Neural progenitor cell (in vitro differentiated cells): ENCODE results near the gene BUB1.

Experiments
- EZH2phosphoT487 ChIP-seq: fragments of 200-600 bp; sonication (generic); IDR thresholded peaks from 2 replicates; pipeline ENCODE4 v1.6.1; 2017; ENCODE audit warnings: antibody characterized with exemption
- TF ChIP-seq, protein P1 (sequence below): fragments of 200-600 bp; sonication (generic); IDR thresholded peaks from 2 replicates; pipeline ENCODE4 v1.5.1; 2017; ENCODE audit warnings: antibody characterized with exemption, mild to moderate bottlenecking

DNA sequence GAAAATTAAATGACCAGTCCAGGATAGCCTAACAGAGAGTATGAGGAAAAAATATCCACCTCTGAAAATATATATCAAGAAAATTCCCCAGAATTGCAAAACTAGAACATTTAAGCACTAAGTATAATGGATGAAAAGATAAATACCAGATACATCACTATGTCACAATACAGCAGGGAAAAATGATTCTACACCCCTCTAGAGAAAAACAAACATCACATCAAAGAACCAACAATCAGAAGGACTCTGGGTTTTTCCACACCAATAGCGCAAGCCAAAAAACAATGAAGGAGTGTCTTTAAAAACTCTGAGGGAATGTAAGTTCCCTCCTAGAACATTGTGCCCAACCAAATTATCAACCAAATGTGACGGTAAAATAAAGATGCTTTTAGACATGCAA, 13.7 kb downstream of the BUB1 start:
- TF ChIP-seq, protein P1, sequence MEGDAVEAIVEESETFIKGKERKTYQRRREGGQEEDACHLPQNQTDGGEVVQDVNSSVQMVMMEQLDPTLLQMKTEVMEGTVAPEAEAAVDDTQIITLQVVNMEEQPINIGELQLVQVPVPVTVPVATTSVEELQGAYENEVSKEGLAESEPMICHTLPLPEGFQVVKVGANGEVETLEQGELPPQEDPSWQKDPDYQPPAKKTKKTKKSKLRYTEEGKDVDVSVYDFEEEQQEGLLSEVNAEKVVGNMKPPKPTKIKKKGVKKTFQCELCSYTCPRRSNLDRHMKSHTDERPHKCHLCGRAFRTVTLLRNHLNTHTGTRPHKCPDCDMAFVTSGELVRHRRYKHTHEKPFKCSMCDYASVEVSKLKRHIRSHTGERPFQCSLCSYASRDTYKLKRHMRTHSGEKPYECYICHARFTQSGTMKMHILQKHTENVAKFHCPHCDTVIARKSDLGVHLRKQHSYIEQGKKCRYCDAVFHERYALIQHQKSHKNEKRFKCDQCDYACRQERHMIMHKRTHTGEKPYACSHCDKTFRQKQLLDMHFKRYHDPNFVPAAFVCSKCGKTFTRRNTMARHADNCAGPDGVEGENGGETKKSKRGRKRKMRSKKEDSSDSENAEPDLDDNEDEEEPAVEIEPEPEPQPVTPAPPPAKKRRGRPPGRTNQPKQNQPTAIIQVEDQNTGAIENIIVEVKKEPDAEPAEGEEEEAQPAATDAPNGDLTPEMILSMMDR, result no peak
- TF ChIP-seq EZH2phosphoT487, result no peak
